ENCODE data around the gene PTPN9.
"Not testable (repeated sequence)": the region's sequence is repeated elsewhere in the genome, so short reads cannot be mapped to it uniquely, and the experiment has no call there.

The PTPN9 gene

DNA sequence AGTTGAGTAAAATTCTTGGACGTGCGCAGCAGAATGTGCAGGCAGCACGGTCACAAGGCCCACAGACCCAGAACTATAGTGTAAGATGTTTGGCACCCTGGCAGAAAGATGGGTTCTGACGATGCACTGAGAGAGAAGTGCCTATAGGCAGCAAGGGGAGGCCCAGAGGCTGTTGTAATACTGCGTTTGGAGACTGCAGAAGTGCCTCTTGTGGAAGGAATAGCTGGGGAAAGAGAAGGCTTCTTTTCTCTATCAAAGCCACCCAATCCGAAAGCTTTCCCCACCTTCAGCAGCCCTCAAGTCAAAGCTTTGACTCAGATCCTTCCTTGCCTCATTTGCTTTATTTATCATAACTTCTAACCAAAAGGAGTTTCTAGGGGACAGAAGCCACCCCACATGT is 122.4 kb downstream of the PTPN9 start:
- no peaks in the 10 kb centered on the region for H3K27me3 Mint-ChIP-seq (ENCODE audit: low read depth)
- peaks cover 21% of the 10 kb centered on the region for H3K4me1 Mint-ChIP-seq (ENCODE audit: low read depth)
- no peak overlapping the region for H3K27ac Mint-ChIP-seq
- H3K36me3 Mint-ChIP-seq (ENCODE audit: low read depth), result no peaks in the 10 kb centered on the region
- no peaks in the 10 kb centered on the region for H3K9me3 Mint-ChIP-seq
- H3K4me3 Mint-ChIP-seq, result peak overlapping the region; percentile 91

DNA sequence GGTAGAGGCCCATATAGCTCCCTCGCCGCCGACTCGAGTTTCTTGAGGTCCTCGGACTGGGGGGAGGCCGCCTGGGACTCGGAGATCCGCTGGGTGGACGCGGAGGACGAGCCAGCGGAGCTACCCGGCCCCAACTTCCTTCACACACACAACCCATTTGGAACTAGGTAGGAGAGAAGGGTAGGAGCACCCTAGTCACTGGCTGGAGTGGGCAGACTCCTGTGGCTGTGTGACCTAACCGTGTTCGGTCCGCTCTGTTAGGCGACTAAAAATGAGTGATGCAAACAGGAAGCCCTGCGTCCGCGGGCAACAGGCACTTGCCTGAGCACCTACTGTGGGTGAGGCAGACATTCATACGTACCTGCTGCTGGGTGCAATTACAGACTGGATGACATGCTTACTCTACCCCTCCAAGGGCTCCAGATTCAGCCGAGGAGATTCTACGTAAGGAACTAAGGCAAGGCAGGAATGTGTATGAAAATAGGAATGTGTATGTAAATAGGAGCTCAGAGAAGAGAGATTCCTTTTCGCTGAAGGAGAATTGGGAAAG is 123.1 kb downstream of the PTPN9 start:
- H3K36me3 Mint-ChIP-seq (ENCODE audit: low read depth), result no peaks in the 10 kb centered on the region
- H3K27me3 Mint-ChIP-seq (ENCODE audit: low read depth), result no peaks in the 10 kb centered on the region
- no peaks in the 10 kb centered on the region for H3K9me3 Mint-ChIP-seq
- peak overlapping the region; percentile 92 for H3K27ac Mint-ChIP-seq
- peaks cover 21% of the 10 kb centered on the region for H3K4me1 Mint-ChIP-seq (ENCODE audit: low read depth)
- peak overlapping the region; percentile 91 for H3K4me3 Mint-ChIP-seq

DNA sequence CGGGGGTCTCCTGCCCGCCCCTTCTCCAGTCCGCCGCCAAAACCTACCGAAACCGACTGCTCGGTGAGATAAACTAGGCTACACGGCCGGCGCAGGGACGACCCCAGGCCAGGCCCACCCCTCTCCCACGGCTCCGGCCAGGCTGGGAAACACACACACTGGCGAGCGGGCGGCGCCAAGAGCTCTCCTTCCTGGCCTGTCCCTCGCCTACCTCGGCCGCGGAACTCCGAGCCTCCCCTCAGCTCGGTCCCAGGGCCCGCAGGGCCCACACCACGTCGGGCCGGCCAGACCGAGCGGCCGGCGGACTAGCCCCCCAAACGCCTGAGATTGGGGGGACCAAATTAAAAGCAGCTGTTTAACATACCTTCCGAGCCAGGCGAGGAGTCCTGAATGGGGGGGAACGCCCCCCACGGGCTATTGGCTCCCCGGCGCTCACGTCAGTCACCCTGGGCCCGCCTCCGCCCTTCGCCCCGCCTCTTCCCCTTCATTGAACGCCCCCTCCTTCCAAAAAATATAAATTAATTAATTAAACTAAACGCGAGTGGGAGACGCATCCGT is 123.6 kb downstream of the PTPN9 start:
- H3K27ac Mint-ChIP-seq, result peak overlapping the region; percentile 92
- peaks cover 22% of the 10 kb centered on the region for H3K4me1 Mint-ChIP-seq (ENCODE audit: low read depth)
- no peaks in the 10 kb centered on the region for H3K36me3 Mint-ChIP-seq (ENCODE audit: low read depth)
- no peaks in the 10 kb centered on the region for H3K9me3 Mint-ChIP-seq
- H3K4me3 Mint-ChIP-seq, result peak overlapping the region; percentile 91
- H3K27me3 Mint-ChIP-seq (ENCODE audit: low read depth), result no peaks in the 10 kb centered on the region

DNA sequence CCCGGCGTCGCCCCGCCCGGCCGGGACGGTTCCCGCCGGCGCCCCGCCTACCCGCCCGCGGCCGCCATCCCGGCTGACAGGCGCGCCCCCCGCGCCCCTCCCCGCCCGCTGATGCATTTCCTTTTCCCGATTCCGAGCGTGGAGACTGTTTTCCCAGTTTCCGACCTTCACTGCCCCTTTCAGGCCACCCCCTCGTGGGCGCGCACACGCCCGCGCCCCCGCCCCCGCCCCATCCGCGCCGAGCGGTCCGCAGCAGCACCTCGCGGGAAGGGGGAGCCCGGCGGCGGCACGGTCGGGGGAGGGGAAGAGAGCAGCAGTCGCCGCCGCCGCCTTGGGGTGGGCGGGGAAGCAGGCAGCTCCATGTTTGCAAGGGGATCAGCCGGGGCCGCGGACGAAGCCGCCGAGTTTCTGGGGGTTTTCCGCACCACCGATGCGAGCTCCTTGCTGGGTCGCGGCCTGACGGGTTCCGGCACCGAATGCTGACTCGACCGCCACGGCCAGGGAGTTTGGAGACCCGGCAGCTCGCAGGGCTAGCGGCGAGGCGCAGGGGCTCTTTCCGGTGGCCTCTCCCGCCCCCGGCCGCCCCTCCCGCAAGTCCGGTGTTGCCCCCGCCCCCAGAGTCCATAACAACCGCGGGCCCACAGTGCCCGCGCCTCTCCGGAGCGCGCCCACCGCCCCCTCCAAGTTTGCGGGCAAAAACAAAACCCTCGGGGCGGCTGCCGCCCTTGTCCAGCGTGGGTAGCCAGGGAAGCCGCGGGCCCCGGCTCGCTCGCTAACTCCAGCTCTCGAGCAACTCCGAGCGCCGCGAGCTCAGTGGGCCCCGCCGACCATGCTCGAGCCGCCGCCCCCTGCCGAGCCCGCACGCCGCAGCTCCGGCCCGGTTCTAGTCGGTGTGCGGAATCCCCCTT is 124.4 kb downstream of the PTPN9 start:
- H3K4me1 Mint-ChIP-seq (ENCODE audit: low read depth), result peaks cover 24% of the 10 kb centered on the region
- no peaks in the 10 kb centered on the region for H3K9me3 Mint-ChIP-seq
- peak overlapping the region; percentile 91 for H3K4me3 Mint-ChIP-seq
- peak overlapping the region; percentile 92 for H3K27ac Mint-ChIP-seq
- no peaks in the 10 kb centered on the region for H3K27me3 Mint-ChIP-seq (ENCODE audit: low read depth)
- no peaks in the 10 kb centered on the region for H3K36me3 Mint-ChIP-seq (ENCODE audit: low read depth)

DNA sequence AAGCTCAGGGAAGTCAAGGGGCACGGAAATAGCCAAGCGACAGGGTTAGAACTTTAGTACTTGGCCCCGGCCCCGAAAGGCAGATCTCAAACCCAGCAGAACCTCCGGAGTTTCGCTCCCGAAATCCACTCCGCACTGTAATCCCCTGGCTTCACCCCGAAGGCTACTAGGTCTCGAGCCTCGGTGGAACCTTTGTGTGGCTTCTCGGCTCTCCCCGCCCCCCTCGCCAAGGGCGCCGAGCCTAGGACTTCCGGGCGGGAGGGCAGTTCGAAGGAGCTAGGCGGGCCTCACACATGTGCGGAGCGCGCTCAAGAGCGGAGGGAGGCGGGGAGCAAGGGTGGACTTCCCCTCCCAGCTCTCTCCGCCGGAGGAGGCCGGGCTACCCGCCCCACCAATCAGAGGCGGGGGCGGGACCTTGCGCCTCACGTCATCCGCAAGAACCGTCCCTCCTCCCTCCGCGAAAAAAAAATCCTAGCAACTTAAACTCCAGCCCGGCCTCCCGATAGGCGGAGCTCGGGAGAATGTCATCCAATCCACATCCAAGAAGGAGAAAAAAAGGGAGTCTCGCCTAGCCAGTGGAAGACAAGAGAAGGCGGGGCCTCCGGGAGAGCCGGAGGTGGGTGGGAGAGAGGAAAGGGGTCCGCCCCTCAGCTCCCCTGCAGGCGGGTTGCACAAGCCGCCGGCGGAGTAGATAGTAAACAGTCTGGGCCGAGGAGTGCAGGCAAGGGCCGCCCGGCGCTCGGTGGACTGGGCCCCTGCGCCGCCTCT is 125.2 kb downstream of the PTPN9 start:
- H3K4me3 Mint-ChIP-seq, result peak overlapping the region; percentile 97
- peaks cover 30% of the 10 kb centered on the region for H3K4me1 Mint-ChIP-seq (ENCODE audit: low read depth)
- no peaks in the 10 kb centered on the region for H3K27me3 Mint-ChIP-seq (ENCODE audit: low read depth)
- H3K27ac Mint-ChIP-seq, result peak overlapping the region; percentile 99
- H3K36me3 Mint-ChIP-seq (ENCODE audit: low read depth), result no peaks in the 10 kb centered on the region
- no peaks in the 10 kb centered on the region for H3K9me3 Mint-ChIP-seq

DNA sequence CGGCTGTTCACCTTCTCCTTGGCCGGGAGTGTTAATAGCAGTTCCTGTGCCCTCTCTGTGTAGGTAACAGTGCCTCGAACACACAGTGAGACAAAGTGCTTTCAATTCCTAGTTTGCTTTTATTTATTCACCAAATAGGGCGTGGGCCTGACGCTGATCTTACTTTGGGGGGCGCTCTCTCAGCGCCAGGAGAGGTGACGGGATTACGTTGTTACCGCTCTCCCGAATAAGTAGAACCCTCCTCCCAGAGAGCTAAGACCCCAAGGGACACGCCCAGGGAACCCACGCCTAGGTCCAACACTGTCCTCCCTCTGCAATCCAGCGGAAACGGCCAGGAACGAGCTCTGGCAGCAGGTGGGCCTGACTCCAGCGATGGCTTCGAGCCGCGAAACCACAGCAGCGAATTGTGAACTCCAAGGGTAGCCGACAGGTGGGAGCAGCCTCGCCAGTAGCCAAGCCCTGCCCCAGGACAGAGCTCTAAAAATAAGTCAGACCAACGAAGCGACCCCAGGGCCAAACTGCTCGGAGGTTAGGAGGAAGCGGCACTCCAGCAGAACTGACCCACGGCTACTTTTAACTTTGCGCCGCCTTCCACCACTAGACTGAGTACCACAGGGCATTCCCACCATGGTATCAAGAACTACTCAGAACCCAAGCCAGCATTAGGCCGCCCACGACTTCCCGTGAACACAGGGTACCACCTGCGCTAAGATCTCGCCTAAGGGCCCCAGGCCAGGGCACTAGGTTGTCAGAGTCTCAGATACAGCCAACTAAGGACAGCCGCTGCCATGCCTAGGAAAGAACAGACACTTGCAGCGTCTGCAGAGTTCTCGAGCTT is 126.0 kb downstream of the PTPN9 start:
- no peaks in the 10 kb centered on the region for H3K9me3 Mint-ChIP-seq
- no peaks in the 10 kb centered on the region for H3K36me3 Mint-ChIP-seq (ENCODE audit: low read depth)
- peak overlapping the region; percentile 99 for H3K27ac Mint-ChIP-seq
- H3K4me3 Mint-ChIP-seq, result peak overlapping the region; percentile 97
- H3K4me1 Mint-ChIP-seq (ENCODE audit: low read depth), result peaks cover 30% of the 10 kb centered on the region
- no peaks in the 10 kb centered on the region for H3K27me3 Mint-ChIP-seq (ENCODE audit: low read depth)

DNA sequence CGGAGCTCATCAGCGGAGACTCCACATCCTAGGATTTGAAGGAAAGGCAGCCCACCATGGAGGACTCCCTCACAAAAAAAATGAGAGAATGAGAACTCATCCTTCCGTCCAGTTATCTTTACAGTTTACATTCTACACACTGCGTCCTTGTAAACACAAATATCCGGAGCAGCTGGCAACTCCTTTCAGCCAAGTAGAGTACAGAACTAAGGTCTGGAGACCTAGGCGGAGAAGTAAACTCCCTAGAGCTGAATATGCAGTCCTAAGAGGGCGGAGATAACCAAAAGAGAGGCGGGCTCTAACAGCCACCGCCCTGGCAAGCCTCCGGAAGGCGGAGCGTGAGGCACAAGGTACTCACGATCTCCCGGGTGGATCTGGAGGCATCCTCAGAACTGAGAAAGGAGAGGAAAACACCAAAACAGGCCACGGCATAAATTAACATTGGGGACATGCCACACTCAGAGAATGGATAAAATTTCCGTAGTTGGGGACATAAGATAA is 126.7 kb downstream of the PTPN9 start:
- peak overlapping the region; percentile 99 for H3K27ac Mint-ChIP-seq
- no peaks in the 10 kb centered on the region for H3K9me3 Mint-ChIP-seq
- peak overlapping the region; percentile 97 for H3K4me3 Mint-ChIP-seq
- H3K36me3 Mint-ChIP-seq (ENCODE audit: low read depth), result peaks cover 3% of the 10 kb centered on the region
- H3K4me1 Mint-ChIP-seq (ENCODE audit: low read depth), result peaks cover 33% of the 10 kb centered on the region
- H3K27me3 Mint-ChIP-seq (ENCODE audit: low read depth), result no peaks in the 10 kb centered on the region

DNA sequence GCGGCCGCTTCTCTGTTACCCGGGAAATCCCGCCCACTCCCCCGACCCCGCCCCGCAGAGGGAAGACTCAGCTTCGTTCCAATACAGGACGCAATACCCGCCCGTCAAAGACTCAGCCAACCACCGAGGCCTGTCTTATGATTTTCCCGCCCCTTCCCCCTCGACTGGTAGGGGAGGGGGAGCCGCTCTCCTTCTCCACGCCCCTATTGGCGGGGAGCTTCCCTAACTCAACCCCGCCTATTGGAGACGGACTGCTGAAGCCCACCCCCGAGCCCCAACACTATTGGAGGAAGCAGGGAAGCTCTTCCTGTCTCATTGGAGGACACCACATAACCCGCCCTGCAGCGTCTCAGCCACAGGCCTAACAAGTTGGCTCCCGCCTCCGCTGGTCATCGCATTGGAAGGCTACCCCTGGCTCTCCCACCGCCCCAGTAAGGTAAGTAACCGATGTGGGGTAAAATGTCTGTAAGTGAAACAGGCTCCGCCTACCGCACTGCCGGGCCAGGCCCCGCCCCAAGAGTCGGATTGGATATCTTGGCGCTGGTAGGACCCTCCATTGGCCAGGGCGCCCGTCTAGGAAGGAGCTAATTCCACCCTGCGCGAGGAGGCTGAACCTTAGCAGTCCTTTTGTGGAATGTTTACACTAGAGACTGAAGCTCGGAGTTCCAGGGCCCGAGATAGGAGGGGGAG is 127.3 kb downstream of the PTPN9 start, which contains the start of gene SIN3A:
Gene SIN3A, minus strand, starts transcription at position 17 of the 690 bp plus-strand sequence. CDS start 21,315 bp downstream, outside the sequence.
- Mint-ChIP-seq H3K4me1 (ENCODE audit: low read depth) (peaks cover 39% of the 10 kb centered on the region), H3K27ac (peak within 1 kb of the TSS; percentile 99), H3K36me3 (ENCODE audit: low read depth) (peaks cover 6% of the 10 kb centered on the region), H3K27me3 (ENCODE audit: low read depth) (no peaks in the 10 kb centered on the region), H3K9me3 (no peaks in the 10 kb centered on the region), H3K4me3 (peak within 1 kb of the TSS; percentile 97)

DNA sequence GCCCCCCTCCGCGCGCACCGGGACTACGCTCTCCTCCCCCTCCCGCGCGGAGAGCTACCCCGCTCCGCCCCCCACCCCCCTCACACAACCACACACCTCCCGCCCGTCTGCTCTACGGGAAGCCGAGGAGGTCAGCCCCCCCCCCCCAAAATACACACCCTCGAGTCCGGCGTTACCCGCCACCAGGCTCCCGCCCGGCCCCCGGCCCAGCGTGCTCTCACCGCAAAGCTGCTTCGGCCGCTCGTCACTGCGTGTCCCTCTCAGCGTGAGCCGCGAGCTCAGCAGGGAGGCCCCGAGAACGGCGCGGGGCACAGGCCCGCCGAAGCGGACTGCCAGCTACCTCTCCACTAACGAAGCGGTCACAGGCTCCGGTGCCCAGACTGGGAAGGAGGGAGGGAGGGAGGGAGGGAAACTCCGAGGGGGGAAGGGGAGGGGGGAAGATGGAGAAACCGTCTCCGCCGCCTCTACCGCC is 127.9 kb downstream of the PTPN9 start:
- H3K9me3 Mint-ChIP-seq, result no peaks in the 10 kb centered on the region
- H3K4me1 Mint-ChIP-seq (ENCODE audit: low read depth), result peaks cover 36% of the 10 kb centered on the region

DNA sequence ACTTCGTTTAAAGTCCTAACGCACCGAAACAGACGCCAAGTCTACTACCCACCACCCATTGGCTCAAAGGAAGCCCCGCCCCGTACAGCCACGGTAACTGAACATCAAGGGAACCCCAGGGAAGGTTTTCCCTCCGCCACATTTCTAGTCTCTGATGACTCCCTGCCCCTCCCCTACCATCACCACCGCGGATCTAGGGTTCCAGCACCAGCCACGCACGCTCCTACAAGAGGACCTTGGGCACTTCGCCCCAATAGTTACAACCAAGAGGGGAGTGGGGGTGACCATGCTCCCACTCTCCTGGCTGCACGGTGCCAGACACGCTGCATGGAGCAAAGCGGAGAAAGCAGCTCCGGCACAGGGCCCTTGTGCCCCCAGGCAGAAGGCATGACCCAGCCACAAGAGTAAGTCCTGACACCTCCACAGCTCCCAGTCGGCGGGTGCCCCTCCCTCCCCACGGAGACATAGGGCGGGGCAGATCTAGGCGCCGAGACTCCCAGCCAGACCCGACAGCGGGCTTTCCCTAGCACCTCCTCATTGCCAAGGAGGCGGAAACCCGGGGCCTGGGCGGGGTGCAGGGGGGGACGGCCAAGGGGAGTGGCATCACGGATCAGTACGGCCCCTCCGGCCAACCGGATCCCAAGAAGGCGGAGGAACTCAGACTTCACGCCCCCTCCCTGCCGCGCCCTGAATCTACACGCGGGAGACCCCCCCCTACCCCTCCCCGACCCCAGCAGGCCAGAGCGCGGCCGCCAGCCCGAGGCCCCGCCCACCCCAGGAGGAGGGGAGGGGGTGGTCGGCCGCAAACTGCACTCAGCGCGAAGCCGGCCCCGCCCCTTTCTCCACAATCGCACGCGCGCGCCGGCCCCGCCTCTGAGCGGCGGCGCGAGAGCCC is 128.6 kb downstream of the PTPN9 start:
- Mint-ChIP-seq H3K4me1 (ENCODE audit: low read depth) (peaks cover 39% of the 10 kb centered on the region), H3K27me3 (ENCODE audit: low read depth) (no peaks in the 10 kb centered on the region)

More for the DNA sequence above, 127.9 kb downstream of the PTPN9 start:
- Mint-ChIP-seq H3K4me3 (peak overlapping the region; percentile 97), H3K27me3 (ENCODE audit: low read depth) (no peaks in the 10 kb centered on the region), H3K36me3 (ENCODE audit: low read depth) (peaks cover 6% of the 10 kb centered on the region), H3K27ac (peak overlapping the region; percentile 99)

DNA sequence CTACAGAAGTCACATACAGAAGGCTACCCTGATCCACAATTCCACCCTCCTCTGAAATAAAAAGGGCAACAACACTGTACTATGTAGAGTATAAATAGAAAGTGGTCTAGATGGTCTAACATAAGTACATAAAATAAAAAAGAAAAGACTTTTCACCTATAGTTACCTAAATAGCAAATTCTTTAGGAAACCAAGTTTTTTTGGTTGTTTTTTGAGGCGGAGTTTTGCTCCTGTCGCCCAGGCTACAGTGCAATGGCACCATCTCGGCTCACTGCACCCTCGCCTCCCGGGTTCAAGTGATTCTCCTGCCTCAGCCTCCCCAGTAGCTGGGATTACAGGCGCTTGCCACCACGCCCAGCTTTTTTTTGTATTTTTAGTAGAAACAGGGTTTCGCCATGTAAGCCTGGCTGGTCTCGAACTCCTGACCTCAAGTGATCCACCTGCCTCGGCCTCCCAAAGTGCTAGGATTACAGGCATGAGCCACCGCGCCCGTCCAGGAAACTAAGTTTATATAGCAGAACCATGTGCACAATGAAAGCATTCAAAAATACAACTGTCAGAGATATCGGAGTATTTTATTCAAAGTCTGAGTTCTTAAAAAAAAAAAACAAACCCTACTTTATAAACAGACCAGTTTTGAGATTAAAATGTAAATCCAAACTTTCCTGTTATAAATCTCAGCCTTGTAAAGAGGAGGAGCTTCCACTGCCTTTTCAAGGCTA is 129.4 kb downstream of the PTPN9 start:
- Mint-ChIP-seq H3K4me3 (peak overlapping the region; percentile 92), H3K36me3 (ENCODE audit: low read depth) (peaks cover 8% of the 10 kb centered on the region), H3K27me3 (ENCODE audit: low read depth) (no peaks in the 10 kb centered on the region), H3K9me3 (no peaks in the 10 kb centered on the region), H3K27ac (peak overlapping the region; percentile 93), H3K4me1 (ENCODE audit: low read depth) (peaks cover 39% of the 10 kb centered on the region)

More for the DNA sequence above, 128.6 kb downstream of the PTPN9 start:
- Mint-ChIP-seq H3K9me3 (no peaks in the 10 kb centered on the region), H3K36me3 (ENCODE audit: low read depth) (peaks cover 8% of the 10 kb centered on the region), H3K27ac (peak overlapping the region; percentile 93), H3K4me3 (peak overlapping the region; percentile 92)

DNA sequence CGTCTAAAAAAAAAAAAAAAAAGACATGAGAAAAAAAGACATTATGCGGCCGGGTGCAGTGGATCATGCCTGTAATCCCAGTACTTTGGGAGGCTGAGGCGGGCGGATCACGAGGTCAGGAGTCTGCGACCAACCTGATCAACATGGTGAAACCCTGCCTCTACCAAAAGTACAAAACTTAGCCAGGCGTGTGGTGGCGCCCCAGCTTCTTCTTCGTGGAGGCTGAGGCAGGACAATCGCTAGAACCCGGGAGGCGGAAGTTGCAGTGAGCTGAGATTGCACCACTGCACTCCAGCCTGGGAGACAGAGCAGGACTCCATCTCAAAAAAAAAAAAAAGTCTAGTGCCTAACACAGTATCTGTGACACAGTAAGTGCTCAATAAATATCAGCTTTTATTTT is 130.9 kb downstream of the PTPN9 start:
- H3K27me3 Mint-ChIP-seq (ENCODE audit: low read depth); H3K9me3 Mint-ChIP-seq; H3K4me3 Mint-ChIP-seq; H3K27ac Mint-ChIP-seq; H3K36me3 Mint-ChIP-seq (ENCODE audit: low read depth): not testable (repeated sequence)
- H3K4me1 Mint-ChIP-seq (ENCODE audit: low read depth), result peaks cover 36% of the 10 kb centered on the region

Measured in T-helper 1 cell treated with Interleukin-12 subunit alpha and Interleukin-12 subunit beta and Interleukin-4 antibody, amounts not matched to agents 30 μg/mL and 1 μg/mL, for 36 hours (primary cell).